Measurements from ENCODE around the gene RAB11FIP3. TPM values are rescaled to one million over a fixed set of nuclear protein-coding genes. Genes with fewer than 3 reads are reported as not detected.

Gene RAB11FIP3
- total RNA-seq, 1 experiment from 2014 or later = 37.1 TPM

DNA sequence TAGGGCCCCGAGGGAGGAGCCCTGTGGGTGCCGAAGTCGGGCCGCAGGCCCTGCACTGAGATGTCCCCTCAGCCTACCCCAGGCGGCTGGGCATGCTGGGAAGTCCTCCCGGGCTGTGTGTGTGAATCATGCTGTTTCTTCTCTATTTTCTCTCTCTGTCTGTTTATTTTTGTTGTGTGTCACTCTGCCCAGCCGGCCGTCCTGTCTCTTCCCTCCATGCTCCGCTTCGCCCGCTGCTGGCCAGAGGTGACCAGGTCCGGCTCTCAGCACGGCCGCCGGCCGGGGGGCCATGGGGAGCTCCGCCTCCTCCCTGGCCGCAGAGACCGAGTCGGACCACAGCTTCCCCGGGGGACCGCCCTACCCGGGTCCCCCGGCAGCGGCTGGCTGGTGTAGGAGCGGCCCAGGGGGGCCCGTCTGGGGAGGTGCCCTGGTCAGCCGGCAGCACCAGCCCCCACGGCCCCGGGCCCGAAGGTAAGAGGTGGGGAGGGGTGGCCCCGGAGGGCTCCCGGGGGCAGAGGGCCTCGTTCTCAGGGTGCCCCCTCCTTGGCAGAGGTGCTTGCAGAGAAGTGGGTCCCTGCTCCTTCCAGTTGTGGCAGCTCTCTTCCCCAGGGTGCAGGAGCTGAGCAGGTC is 114.6 kb downstream of the RAB11FIP3 start:
- H2BK120ac ChIP-seq (ENCODE audit: low read depth, low read length, poor library complexity, severe bottlenecking) = no peak overlapping the region
- H3K14ac ChIP-seq (ENCODE audit: insufficient read depth, low read length) = no peak overlapping the region
- H3K23ac ChIP-seq (ENCODE audit: insufficient read length, low read depth, low read length) = no peak overlapping the region
- H3K79me2 ChIP-seq (ENCODE audit: insufficient read depth, low read length) = no peaks in the 10 kb centered on the region; the same call in 1 of the 2 replicates
- Mint-ChIP-seq H3K9me3 (no peaks in the 10 kb centered on the region), H3K4me3 (no peak overlapping the region), H3K27ac (peak overlapping the region in 1 of 3 experiments; percentile 68; a peak in 1 of 7 replicates), H3K36me3 (ENCODE audit: insufficient read depth in 1 of 3, low read depth in 3 of 3) (peaks cover 3 to 15% (median 6%) of the 10 kb centered on the region in 3 experiments; a peak in 6 of 7 replicates), H3K4me1 (no peaks in the 10 kb centered on the region), H3K27me3 (ENCODE audit: low read depth) (no peaks in the 10 kb centered on the region)
- WGBS (ENCODE audit: extremely low coverage, insufficient read length, low lambda C conversion rate) = no CpG with 5 or more reads among the region's 34 CpGs
- no peak overlapping the region for H4K8ac ChIP-seq (replicated peaks; ENCODE audit: insufficient read length, low read depth, low read length)
- no peak overlapping the region for H2AFZ ChIP-seq (ENCODE audit: low read length)
- no peak overlapping the region for H3K18ac ChIP-seq (ENCODE audit: insufficient read length, low read depth, low read length)
- TF ChIP-seq, protein P1, sequence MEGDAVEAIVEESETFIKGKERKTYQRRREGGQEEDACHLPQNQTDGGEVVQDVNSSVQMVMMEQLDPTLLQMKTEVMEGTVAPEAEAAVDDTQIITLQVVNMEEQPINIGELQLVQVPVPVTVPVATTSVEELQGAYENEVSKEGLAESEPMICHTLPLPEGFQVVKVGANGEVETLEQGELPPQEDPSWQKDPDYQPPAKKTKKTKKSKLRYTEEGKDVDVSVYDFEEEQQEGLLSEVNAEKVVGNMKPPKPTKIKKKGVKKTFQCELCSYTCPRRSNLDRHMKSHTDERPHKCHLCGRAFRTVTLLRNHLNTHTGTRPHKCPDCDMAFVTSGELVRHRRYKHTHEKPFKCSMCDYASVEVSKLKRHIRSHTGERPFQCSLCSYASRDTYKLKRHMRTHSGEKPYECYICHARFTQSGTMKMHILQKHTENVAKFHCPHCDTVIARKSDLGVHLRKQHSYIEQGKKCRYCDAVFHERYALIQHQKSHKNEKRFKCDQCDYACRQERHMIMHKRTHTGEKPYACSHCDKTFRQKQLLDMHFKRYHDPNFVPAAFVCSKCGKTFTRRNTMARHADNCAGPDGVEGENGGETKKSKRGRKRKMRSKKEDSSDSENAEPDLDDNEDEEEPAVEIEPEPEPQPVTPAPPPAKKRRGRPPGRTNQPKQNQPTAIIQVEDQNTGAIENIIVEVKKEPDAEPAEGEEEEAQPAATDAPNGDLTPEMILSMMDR (conservative IDR thresholded peaks at IDR 0.05) = no peak
- H3K9ac ChIP-seq (ENCODE audit: extremely low read depth, insufficient read length, low read length) = no peak overlapping the region
- no peaks in the 10 kb centered on the region for H3K9me3 ChIP-seq (ENCODE audit: control insufficient read depth, low read depth, low read length)
- H3K4me2 ChIP-seq (ENCODE audit: insufficient read depth, insufficient read length, low read length) = no peak overlapping the region
- H3K4me1 ChIP-seq (ENCODE audit: insufficient read depth, low read length) = no peaks in the 10 kb centered on the region
- H2BK20ac ChIP-seq (ENCODE audit: low read depth, low read length, poor library complexity, severe bottlenecking) = no peak overlapping the region
- no peak overlapping the region for H3K4ac ChIP-seq (ENCODE audit: low read depth, low read length)
- no peak overlapping the region for H3K56ac ChIP-seq (ENCODE audit: insufficient read length, low read depth, low read length)
- H4K5ac ChIP-seq (ENCODE audit: insufficient read length, low read depth, low read length) = no peak overlapping the region
- H2BK5ac ChIP-seq (ENCODE audit: insufficient read length, low read length) = no peak overlapping the region
- no peaks in the 10 kb centered on the region for H3K23me2 ChIP-seq (ENCODE audit: insufficient read length, low read depth, low read length, poor library complexity, severe bottlenecking)
- H2BK12ac ChIP-seq (ENCODE audit: insufficient read length, low read depth, low read length) = no peak overlapping the region
- no peak overlapping the region for H3K27ac ChIP-seq (ENCODE audit: insufficient read length, low read depth, low read length)
- no peak for DNase-seq
- H4K91ac ChIP-seq (ENCODE audit: insufficient read length, low read depth, low read length) = no peak overlapping the region
- H3K27me3 ChIP-seq (ENCODE audit: insufficient read depth, low read length) = no peaks in the 10 kb centered on the region
- H4K20me1 ChIP-seq (ENCODE audit: control insufficient read depth, insufficient read depth, insufficient read length) = no peaks in the 10 kb centered on the region
- no peak overlapping the region for H3T11ph ChIP-seq (ENCODE audit: low read length)
- H3K79me1 ChIP-seq (ENCODE audit: insufficient read depth, low read depth, low read length, poor library complexity, severe bottlenecking) = peaks cover 4% of the 10 kb centered on the region
- H2BK15ac ChIP-seq (ENCODE audit: low read depth, low read length) = no peak overlapping the region
- H2AK5ac ChIP-seq (ENCODE audit: insufficient read length, low read length) = no peak overlapping the region
